Neural cell (in vitro differentiated cells): ENCODE data around the gene SBK1.

ENCODE experiments used
- CTCF ChIP-seq: fragments of 450-650 bp; IDR thresholded peaks from 2 replicates; pipeline ENCODE4 v1.5.1; 2014; ENCODE audit warnings: antibody characterized with exemption, mild to moderate bottlenecking, moderate library complexity; ENCODE audit not compliant: poor library complexity, severe bottlenecking
- EP300 ChIP-seq: fragments of 450-650 bp; conservative IDR thresholded peaks from 2 replicates; pipeline ENCODE4 v1.6.1; 2014; ENCODE audit warnings: antibody characterized with exemption, mild to moderate bottlenecking, moderate library complexity; ENCODE audit not compliant: poor library complexity, severe bottlenecking
- EZH2 ChIP-seq: fragments of 200-600, 300-800 bp; shearing (Covaris generic), sonication (generic); IDR thresholded peaks from 2 replicates; pipeline ENCODE4 v1.6.1; 2014; ENCODE audit warnings: antibody characterized with exemption, low read length, borderline replicate concordance, mild to moderate bottlenecking; ENCODE audit not compliant: insufficient read depth, poor library complexity, severe bottlenecking
- POLR2AphosphoS5 ChIP-seq: IDR thresholded peaks from 2 replicates; pipeline ENCODE4 v1.6.1; 2012
- REST ChIP-seq: IDR thresholded peaks from 2 replicates; pipeline ENCODE4 v1.6.1; 2012; ENCODE audit warnings: borderline replicate concordance
- SMC3 ChIP-seq: fragments of 450-650 bp; conservative IDR thresholded peaks from 2 replicates; pipeline ENCODE4 v1.6.1; 2014; ENCODE audit warnings: antibody characterized with exemption, mild to moderate bottlenecking, moderate library complexity; ENCODE audit not compliant: poor library complexity
- TAF1 ChIP-seq: IDR thresholded peaks from 2 replicates; pipeline ENCODE4 v1.6.1; 2012; ENCODE audit warnings: low read depth

GRCh38 chr16:28309811-28310311, 17.5 kb downstream of the SBK1 start:
- TF ChIP-seq CTCF (no peak), POLR2AphosphoS5 (no peak), EZH2 (no peak), EP300 (no peak), REST (no peak), SMC3 (no peak), TAF1 (no peak)
